GM12872 (cell line): Measurements from ENCODE around the gene LRRC75B.

Experiments used
- CTCF ChIP-seq: IDR thresholded peaks from 3 replicates; pipeline ENCODE4 v1.5.1; 2011; ENCODE audit warnings: low read depth, mild to moderate bottlenecking, low read length, moderate library complexity; ENCODE audit not compliant: insufficient read depth

LRRC75B gene

GRCh38 chr22:24536089-24536488 lies 56.8 kb downstream of the LRRC75B start:
- TF ChIP-seq CTCF, result no peak
